Adipose tissue (tissue), 3 donors: ENCODE data around the gene CNTNAP2. TPM values are rescaled to one million over a fixed set of nuclear protein-coding genes. Genes with fewer than 3 reads are reported as not detected.

Experiments used
- H3K27ac ChIP-seq: one replicate; pipeline ENCODE4 v1.5.1; 2013; ENCODE audit warnings: low read depth, low read length
- WGBS, 3 donors: extraction: QIAGEN DNeasy Blood & Tissue Kit; methylation state at CpG; one replicate each; pipeline ENCODE4 v1.1.7; 2013; 5-methylcytosine and 5-hydroxymethylcytosine counted together
- polyA plus RNA-seq, 3 donors: library from polyadenylated mRNA; stranded (reverse); fragments of 200-250 nt; gene quantifications; one replicate each; pipeline ENCODE4 v1.2.3, GENCODE V29; 2013
- donor health status: healthy with polysubstance abuse.
- donor health status: Bipolar disorder and iron deficiency.
- donor health status: healthy.

Gene CNTNAP2
- polyA plus RNA-seq, 3 donors = under 0.01 to 0.03 (median 0.01) TPM

DNA sequence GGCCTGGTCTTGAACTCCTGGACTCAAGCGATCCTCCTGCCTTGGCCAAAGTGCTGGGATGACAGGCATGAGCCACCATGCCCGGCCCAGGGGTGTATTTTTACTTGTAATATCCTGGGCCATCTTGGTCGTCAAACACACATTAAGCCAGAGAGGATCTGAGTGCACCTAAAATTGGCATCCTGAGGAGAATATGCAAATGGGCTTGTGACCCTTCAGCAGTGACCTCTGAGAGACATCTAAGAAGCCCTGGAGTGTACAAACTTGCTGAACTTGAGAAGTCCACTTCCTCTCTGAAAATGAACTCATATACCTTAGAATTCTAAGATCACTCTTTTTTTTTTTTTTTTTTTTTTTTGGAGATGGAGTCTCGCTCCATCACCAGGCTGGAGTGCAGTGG, 2102.0 kb downstream of the CNTNAP2 start:
- H3K27ac ChIP-seq = no peak overlapping the region
- 93 to 97% (median 96%) methylated on average over 4 of the region's 4 CpGs for WGBS, 3 donors

DNA sequence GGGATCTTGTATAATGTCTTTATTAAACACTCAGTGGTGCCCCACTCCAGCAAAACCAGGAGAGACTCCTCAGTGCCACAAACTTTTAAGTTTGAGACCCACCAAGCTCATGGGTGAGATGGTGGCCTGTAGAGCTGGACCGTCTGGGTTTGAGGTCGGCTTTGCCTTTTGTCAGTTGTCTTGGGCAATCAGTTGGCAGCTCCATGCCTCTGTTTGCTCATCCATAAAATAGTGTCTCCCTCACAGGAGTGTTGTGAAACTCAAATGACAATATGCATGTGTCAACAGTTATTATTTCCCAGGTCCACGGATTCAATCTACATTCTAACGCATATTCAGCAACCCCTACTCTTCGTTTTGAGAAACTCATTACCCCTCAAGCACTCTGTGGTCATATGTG, 2106.1 kb downstream of the CNTNAP2 start:
- WGBS, 3 donors = 57 to 63% (median 58%) methylated on average over 5 of the region's 5 CpGs
- H3K27ac ChIP-seq = no peak overlapping the region

DNA sequence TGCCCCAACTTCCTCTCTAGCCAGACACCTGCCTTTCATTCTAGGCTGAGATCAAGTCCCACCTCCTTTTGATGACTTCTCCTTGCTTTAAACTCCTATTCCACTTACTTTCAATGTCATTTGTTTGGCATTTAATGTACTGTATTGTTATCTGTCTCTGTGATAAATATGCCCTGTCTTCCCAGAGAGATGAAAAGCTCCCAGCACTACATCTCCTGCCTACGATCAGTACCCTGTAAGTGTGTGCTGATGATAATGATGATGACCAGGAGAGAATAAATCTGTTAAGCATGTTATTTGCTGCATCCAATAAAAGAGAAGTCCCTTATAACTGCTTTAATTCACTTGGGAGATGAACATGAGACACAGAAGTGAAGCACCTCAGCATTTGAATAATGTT, 2106.6 kb downstream of the CNTNAP2 start:
- 74 to 91% (median 89%) methylated on average over 1 of the region's 1 CpG for WGBS, 3 donors
- no peak overlapping the region for H3K27ac ChIP-seq

DNA sequence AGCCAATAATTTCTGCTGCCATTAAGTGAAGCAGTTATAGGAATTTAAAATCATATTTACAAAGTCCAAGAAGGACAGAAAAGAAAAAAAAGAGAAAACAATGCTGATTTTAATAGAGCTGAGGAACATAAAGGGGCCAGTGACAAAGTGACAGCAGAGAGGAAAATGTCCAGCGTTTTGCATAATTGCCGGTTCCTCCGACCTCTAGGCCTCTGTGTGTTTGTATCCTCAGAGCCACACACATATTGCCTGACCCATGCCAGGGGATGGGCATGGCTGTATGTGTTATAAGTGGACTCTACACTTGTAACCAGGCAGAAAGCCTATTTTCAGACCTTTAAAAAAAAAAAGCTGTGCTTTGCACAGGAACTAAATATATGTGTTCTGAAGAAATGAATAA, 2107.1 kb downstream of the CNTNAP2 start:
- WGBS, 3 donors = 72 to 83% (median 74%) methylated on average over 3 of the region's 3 CpGs
- H3K27ac ChIP-seq = no peak overlapping the region

DNA sequence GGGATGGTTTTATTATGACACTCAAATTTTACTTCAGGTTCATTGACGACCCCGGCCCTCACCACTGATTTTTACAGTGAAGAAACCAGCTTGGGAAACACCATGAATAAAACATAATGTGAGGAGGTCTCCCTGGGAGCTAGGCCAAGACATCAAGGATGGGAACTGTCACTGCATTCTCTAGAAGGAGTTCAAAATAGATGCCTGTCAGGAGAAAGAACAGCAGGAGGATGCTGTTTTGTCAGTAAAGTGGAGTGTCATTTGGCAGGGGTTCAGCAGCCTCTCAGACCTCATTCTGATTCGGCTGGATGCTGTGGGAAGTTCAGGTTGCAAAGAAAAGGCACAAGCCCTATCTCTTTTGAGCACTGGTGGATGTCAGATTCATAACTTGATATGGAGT, 2113.7 kb downstream of the CNTNAP2 start:
- 66 to 82% (median 80%) methylated on average over 3 of the region's 3 CpGs for WGBS, 3 donors
- H3K27ac ChIP-seq = no peak overlapping the region

DNA sequence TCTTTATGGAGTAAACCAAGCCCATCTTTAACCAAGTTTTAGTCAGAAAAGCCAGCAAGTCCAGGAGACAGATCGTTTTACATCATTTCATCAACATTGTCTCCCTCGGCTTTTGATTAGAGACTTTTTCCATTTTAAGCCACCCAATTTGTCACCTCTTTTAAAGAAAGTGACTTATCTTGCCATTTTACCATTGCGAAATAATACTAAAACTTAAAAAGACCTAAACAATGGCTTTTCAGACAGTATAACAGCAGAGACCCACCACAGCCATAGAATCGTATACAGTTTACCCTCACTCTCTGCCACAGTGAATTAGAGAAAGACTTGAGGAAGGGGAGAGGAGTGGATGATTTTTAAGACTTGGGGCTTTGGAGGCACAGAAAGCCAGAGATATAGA, 2114.3 kb downstream of the CNTNAP2 start:
- 83 to 92% (median 88%) methylated on average over 4 of the region's 4 CpGs for WGBS, 3 donors
- no peak overlapping the region for H3K27ac ChIP-seq

DNA sequence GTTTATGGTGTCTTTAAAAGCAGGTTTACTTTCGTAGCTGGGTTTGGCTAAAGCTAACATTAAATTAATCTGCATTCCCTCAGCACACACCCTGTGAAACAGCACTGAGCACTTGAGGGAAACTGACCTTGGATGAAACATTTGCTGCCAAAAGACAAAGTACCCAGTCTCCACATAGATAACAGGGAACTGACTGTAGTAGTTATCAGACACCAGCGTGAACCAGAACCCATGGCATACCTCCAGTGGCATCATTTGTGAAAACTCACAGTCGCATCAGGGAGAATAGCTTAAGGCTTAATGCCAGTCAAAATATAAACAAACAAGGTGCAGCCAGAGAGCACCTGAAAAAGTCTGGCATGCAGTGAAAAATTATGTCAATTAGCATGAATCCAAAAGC, 2116.2 kb downstream of the CNTNAP2 start:
- no peak overlapping the region for H3K27ac ChIP-seq
- WGBS, 3 donors = 31 to 87% (median 85%) methylated on average over 3 of the region's 3 CpGs

DNA sequence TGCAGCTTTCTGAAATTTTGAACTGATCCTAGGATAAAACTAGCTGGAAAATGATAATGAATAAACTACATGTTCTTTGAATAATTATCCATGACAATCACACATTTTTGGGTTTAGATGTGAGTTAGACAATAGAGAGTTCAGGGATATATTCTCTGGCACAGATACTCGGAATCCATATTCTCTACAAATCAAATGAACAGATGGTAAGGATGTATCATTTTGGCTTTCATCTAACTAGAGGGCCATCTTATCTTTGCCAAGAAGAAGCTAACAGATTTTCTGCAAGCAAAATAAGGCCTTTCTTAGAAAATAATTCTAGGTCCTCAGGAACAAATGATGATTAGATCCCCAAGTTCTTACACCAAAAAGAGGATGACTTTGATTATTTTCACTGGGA, 2118.1 kb downstream of the CNTNAP2 start:
- 77 to 94% (median 79%) methylated on average over 1 of the region's 1 CpG for WGBS, 3 donors
- no peak overlapping the region for H3K27ac ChIP-seq

DNA sequence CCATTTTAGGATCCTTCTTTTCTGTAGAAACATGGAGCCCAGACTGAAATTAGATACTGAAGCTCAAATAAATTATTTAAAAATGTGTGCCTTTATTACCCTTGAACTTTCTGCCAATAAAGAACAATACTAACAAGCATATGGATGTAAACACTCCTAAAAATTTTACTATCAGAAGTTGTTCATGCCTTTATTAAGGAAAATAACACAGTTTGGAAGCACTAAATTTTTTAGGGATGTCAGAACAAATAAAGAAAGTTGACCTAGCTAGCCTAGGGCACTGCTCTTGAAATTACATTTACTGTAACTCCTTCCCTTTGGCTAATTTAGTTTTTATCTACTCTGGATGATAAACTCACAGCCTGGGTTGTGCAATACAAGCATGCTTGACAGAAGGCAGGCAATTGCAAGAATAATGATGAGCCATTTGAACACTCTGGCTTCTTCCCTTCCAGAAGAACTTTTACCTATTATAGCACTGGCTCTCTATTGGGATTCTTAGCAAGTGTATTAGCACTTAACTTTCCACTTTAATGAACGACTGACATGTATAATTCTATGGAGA, 2122.2 kb downstream of the CNTNAP2 start:
- H3K27ac ChIP-seq = no peak overlapping the region
- WGBS, 3 donors = 60 to 67% (median 62%) methylated on average over 1 of the region's 1 CpG

DNA sequence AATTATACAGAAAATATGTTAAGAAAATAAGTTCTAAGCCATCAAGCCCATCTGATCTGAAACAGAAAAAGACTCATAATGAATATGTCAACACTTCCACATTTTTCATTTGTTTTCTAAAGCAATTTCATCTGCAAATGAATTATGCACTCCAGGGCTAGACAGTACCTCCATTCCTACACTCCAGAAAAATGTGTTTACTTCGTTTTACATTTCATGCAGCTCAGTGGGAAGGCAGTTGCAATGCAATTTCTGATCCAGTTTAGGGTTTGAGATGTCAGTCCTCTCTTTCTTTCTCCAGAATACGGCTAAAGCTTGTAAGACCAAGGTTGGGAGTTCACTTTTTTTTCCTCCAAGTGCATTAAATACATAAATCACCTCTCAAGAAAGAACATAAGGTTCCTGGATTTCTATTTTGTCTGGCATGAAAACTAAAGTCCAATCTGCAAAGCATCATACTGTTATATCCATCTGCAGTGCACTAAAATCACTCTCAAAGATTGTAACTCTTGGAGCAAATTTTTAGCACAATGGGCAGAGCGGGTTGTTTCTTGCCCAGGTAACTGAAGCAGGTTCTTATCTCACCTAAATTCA, 2125.2 kb downstream of the CNTNAP2 start:
- H3K27ac ChIP-seq = no peak overlapping the region
- 53 to 64% (median 59%) methylated on average over 3 of the region's 3 CpGs for WGBS, 3 donors

DNA sequence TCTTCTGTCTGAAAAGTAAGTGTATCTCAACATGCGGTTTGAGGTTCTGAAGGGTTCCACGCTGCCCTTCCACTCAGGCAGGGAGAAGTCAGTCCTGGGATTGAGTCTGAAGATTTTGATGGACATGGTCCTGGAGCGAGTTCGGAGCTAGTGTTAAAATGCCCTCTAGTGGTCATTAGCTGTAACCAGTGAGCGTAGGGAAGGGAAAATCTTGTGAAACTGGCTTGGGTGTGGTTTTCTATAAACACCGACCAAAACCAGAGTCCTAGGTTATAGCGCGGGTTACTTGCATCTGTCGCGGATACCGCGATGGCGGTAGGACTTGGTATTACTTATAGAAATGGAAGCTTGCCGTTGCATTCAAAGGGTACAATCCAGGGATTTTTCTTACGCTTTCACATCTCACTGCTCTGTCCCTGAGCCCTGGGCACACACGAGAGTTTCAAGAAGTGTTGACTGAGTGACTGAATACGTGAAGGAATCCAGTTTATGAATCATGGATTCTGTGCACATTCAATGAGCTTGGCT, 2125.8 kb downstream of the CNTNAP2 start:
- 9 to 14% (median 11%) methylated on average over 17 of the region's 17 CpGs for WGBS, 3 donors
- H3K27ac ChIP-seq = no peak overlapping the region

DNA sequence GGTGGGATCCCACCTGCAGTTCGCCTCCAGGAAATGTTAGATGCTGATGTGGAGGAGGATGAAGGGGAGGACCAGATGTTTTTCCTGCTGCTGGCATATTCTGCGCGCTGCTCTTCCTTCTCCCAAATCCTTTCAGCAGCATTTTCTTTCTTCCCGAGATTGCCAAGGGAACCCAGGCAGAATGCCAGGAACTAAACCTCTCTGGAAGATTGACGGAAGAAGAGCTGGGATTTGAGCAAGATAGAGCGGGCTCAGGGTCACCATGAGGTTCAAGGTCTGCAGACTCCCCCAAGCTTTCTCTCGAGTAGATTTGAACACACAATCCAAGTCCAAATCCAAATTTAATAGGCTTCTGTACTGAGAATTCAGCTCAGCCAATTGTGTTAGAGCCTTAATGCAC, 2128.8 kb downstream of the CNTNAP2 start:
- WGBS, 3 donors = 55 to 57% (median 56%) methylated on average over 7 of the region's 7 CpGs

DNA sequence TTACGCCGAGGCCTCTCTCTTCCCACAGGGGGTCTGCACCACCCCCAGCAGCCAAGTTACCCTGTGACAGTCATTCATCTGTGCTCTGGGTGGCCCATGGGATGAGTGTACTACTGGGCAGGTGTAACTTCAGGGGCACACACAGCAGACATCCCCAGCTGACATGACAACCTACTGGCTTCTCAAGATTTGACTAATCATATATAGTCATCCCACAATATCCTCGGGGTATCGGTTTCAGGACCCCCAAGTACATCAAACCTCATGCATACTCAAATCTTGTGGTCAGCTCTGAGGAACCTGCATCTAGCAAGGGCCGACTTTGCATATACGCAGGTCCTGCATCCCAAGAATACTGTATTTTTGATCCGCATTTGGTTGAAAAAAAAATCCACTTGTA, 2137.0 kb downstream of the CNTNAP2 start:
- WGBS, 3 donors = 89 to 90% (median 90%) methylated on average over 7 of the region's 7 CpGs
- no peak overlapping the region for H3K27ac ChIP-seq

More for the DNA sequence above, 2128.8 kb downstream of the CNTNAP2 start:
- no peak overlapping the region for H3K27ac ChIP-seq

DNA sequence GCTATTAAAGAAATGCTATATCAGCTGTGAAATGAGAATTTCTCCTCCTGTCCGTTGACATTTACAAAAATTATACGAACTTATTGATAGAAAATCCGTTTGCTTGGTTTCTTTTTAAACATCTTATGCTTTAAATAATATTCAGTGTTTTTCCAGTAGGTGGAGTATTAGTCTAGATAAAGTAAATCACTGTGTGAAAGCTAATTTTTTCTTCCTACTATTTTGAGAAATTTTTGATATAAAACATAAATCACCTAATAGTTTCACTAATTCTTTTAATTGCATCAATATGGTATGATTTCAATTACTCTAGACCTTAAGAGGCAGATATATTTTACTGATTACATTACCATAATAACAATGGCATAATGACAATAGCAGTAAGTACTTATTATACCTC, 2138.7 kb downstream of the CNTNAP2 start:
- H3K27ac ChIP-seq = no peak overlapping the region
- WGBS, 3 donors = 30 to 46% (median 45%) methylated on average over 3 of the region's 3 CpGs

DNA sequence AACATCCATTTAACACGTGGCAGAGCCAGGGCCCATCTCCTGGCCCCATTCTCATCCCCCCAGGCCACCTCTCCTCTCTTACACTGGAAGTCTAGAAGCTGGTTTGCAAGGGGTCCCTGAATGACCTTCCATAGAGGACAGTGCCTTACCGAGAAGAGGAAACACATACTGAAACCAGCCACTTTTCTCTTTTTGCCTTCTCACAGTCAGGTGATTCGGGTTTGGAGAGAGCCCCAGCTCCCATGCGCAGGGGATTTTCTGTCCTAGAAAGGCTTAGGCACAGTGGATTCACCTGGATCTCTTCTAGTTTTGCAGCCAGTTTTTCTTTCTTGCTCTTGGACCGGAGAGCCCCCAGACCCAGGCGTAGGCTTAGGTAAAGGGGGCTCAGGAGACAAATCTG, 2139.8 kb downstream of the CNTNAP2 start:
- no peak overlapping the region for H3K27ac ChIP-seq
- WGBS, 3 donors = 79 to 85% (median 79%) methylated on average over 6 of the region's 6 CpGs

DNA sequence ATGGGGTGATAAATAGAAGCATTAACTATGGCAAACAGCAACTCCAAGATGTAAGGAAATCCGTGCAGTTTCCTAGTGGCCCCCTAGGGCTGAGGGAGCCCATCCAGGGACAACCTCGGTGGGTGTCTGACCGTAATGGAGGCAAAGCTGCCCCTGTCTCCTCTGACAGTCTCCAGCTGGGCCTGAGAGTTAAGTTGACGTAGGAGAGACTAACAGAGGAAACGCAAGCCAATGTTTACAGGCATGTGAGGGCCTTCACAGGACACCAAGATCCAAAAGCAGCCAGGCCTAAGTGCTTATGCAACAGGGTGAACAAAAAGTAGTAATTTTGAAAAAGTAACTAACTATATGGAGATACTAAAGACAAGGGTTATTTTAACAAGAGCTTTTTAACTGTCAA, 2144.0 kb downstream of the CNTNAP2 start:
- 58 to 67% (median 66%) methylated on average over 5 of the region's 5 CpGs for WGBS, 3 donors
- H3K27ac ChIP-seq = no peak overlapping the region

DNA sequence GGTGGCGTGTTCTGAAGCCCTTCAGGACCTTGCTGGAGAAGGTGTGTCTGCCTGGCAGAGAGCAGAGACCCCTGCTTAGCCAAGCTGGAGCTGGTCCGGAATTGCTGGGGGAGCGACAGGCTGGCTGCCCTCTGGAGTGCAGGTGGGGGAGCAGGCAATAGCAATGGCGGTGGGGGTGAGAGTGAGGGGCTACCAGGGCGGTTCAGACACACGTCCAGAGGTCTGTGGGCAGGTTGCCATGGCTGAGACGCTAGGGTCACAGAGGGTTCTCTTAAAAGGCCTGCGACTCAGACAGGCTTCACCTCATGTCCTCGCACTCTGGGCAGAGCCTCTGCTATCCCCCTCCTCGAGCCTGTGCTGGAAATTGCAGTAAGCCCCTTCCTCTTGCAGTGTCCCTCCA, 2144.9 kb downstream of the CNTNAP2 start:
- 88 to 94% (median 90%) methylated on average over 10 of the region's 10 CpGs for whole genome bisulfite sequencing, 3 donors
- no peak overlapping the region for H3K27ac ChIP-seq

DNA sequence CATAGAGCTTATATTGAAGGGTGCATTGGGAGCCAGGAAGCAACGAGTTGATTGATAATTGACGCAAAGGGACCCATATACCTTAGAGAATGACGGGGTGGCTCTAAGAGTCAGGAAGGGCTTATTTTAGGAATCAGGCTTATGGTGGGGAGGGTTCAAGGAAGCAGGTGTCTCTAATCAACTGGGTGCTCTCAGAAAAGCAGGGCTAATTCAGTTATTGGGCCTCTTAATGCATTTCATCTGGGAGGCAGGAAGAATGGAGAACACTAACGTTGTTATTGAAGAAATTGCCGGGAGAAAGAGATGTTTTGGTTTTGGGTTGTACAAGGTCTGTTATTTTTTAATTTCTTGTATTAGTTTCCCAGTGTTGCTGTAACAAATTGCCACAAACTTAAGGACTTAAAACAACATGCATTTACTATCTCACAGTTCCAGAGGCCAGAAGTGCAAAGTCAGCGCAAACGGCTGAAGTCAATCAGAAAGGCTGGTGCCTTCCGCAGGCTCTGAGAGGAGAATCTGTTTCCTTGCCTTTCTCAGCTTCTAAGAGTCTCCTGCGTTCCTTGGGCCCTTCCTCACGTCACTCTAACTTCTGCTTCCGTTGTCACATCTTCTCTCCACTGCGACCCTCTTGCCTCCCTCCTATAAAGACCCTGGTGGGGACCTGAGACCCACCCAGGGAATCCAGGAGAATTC, 2145.5 kb downstream of the CNTNAP2 start:
- H3K27ac ChIP-seq = no peak overlapping the region
- WGBS, 3 donors = 44% methylated on average over 12 of the region's 12 CpGs

DNA sequence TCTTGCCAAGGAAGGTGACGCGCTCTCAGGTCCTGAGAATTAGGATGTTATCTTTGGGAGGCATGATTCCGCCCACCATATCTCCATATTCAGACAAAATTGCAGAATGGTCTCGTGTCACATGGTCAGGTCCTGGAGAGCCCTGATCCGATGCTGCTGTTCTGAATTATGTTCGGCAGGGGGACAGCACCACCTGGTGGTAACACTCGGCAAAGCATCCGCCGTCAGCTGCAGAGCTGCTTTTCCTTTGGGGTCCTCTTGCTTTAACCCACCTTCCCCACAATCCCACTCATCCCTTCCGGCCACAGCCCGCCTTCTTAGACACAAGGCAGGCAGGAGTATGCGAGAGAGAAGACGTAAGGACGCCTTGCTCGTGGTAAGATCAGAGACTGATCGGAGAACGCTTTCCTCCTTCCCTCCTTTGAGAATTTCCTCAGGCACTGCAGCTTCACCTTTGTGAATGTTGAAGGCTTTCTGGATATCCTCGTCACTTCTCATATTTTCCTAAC, 2146.2 kb downstream of the CNTNAP2 start:
- H3K27ac ChIP-seq = no peak overlapping the region

More for the DNA sequence above, 2146.2 kb downstream of the CNTNAP2 start:
- WGBS, 3 donors = 6 to 10% (median 7%) methylated on average over 18 of the region's 18 CpGs
